ENCODE data around the gene FAAP20. TPM values are rescaled to one million over a fixed set of nuclear protein-coding genes. Genes with fewer than 3 reads are reported as not detected.
A peak's percentile ranks its signal among the peaks of the same experiment; 100 is the strongest.

FAAP20 gene
- total and polyA plus RNA-seq, 10 of the 15 experiments (the other 5 are each of a cell fraction or from before 2014, with no cell fraction given) = 0.79 to 91.8 (median 20.9) TPM

GRCh38 chr1:2226525-2227345 is 32.2 kb upstream of the FAAP20 start:
- Histone ChIP-seq H4K20me1 (ENCODE audit: control insufficient read depth, insufficient read depth) (0 out of 2 replicates have a peak, but pooled peaks cover 8% of the 10 kb centered on the region), H3K27me3 (replicated peaks in 1 of 2; ENCODE audit: control insufficient read depth in 2 of 2, insufficient read depth in 2 of 2, low read length in 1 of 2) (no peaks in the 10 kb centered on the region), H3K36me3 (ENCODE audit: control insufficient read depth in 2 of 2, insufficient read depth in 2 of 2, low read length in 1 of 2) (no peaks in the 10 kb centered on the region), H2AFZ (ENCODE audit: control insufficient read depth, low read depth, low read length) (peak overlapping the region; percentile 66), H3K79me2 (ENCODE audit: control insufficient read depth, insufficient read depth, low read length) (peaks cover 30% of the 10 kb centered on the region), H3K4me3 (peak overlapping the region; percentile 36; the same call in 1 of the 2 replicates), H3K4me1 (ENCODE audit: control insufficient read depth, insufficient read depth, low read length) (peaks cover 14% of the 10 kb centered on the region), H3K9ac (ENCODE audit: control insufficient read depth, insufficient read depth, low read length) (peak overlapping the region; percentile 66; the same call in 1 of the 2 replicates), H3K27ac (ENCODE audit: control insufficient read depth, insufficient read depth) (peak overlapping the region; percentile 30; the same call in 1 of the 2 replicates), H3K9me3 (replicated peaks; ENCODE audit: control insufficient read depth, insufficient read depth, low read length) (no peaks in the 10 kb centered on the region), H3K4me2 (ENCODE audit: control insufficient read depth, insufficient read depth) (peak overlapping the region; percentile 68)
- CTCF ChIA-PET = no interaction called here
- in situ Hi-C loops (cut with MboI) (no loop called here), intact Hi-C loops (cut with micrococcal nuclease; ENCODE audit: unreplicated experiment) (loop anchor here (5.0 kb wide), 1 partner anchor 86 kb away; no protein-coding TSS in a partner anchor)
- RAD21 ChIA-PET (ENCODE audit: unreplicated experiment) = interaction anchor here (3.3 kb wide), 1 partner anchor 74 kb away, joined by 9 read pairs; no protein-coding TSS in a partner anchor
- TF ChIP-seq POLR2A (IDR thresholded peaks at IDR 0.05; ENCODE audit: low read depth, low read length) = no peak
- POLR2A ChIA-PET = no interaction called here
- WGBS (ENCODE audit: insufficient coverage, insufficient replicate concordance, low lambda C conversion rate, missing lambda C conversion rate) = 20% methylated on average over 51 of the region's 73 CpGs
- BruUV-seq (replicated peaks) = no TSS peak
- DNase-seq (ENCODE audit: low read depth, low spot score) = no peak
- SMC1A ChIA-PET (ENCODE audit: uncharacterized antibody, unreplicated experiment) = no interaction called here
- no peak for FAIRE-seq
- ATAC-seq = no peak

GRCh38 chr1:2224631-2225428 is 30.3 kb upstream of the FAAP20 start:
- ChIA-PET CTCF (no interaction called here), SMC1A (ENCODE audit: uncharacterized antibody, unreplicated experiment) (no interaction called here), RAD21 (ENCODE audit: unreplicated experiment) (interaction anchor here (0.6 kb wide), 1 partner anchor 165 kb away, joined by 3 read pairs; no protein-coding TSS in a partner anchor), POLR2A (interaction anchor here (0.6 kb wide), 1 partner anchor 353 kb away, joined by 3 read pairs; no protein-coding TSS in a partner anchor)
- FAIRE-seq (no peak), DNase-seq (ENCODE audit: low read depth, low spot score) (no peak), ATAC-seq (no peak)
- 51% methylated on average over 18 of the region's 18 CpGs for WGBS (ENCODE audit: insufficient coverage, insufficient replicate concordance, low lambda C conversion rate, missing lambda C conversion rate)
- Histone ChIP-seq H3K4me3 (no peak overlapping the region), H3K27ac (ENCODE audit: control insufficient read depth, insufficient read depth) (no peak overlapping the region), H3K4me2 (ENCODE audit: control insufficient read depth, insufficient read depth) (no peak overlapping the region), H3K9me3 (replicated peaks; ENCODE audit: control insufficient read depth, insufficient read depth, low read length) (no peaks in the 10 kb centered on the region), H3K79me2 (ENCODE audit: control insufficient read depth, insufficient read depth, low read length) (peaks cover 12% of the 10 kb centered on the region), H4K20me1 (ENCODE audit: control insufficient read depth, insufficient read depth) (0 out of 2 replicates have a peak, but pooled peaks cover 5% of the 10 kb centered on the region), H3K4me1 (ENCODE audit: control insufficient read depth, insufficient read depth, low read length) (peaks cover under 1% of the 10 kb centered on the region; the same call in 1 of the 2 replicates), H3K27me3 (replicated peaks in 1 of 2; ENCODE audit: control insufficient read depth in 2 of 2, insufficient read depth in 2 of 2, low read length in 1 of 2) (no peaks in the 10 kb centered on the region), H2AFZ (ENCODE audit: control insufficient read depth, low read depth, low read length) (no peak overlapping the region), H3K36me3 (ENCODE audit: control insufficient read depth in 2 of 2, insufficient read depth in 2 of 2, low read length in 1 of 2) (no peaks in the 10 kb centered on the region), H3K9ac (ENCODE audit: control insufficient read depth, insufficient read depth, low read length) (no peak overlapping the region)
- in situ Hi-C loops (cut with MboI) (no loop called here), intact Hi-C loops (cut with micrococcal nuclease; ENCODE audit: unreplicated experiment) (loop anchor here (5.0 kb wide), 1 partner anchor 87 kb away; no protein-coding TSS in a partner anchor)
- BruUV-seq (replicated peaks) = no TSS peak
- TF ChIP-seq ETV6 (conservative IDR thresholded peaks at IDR 0.05 in 1 of 2, IDR thresholded peaks at IDR 0.05 in 1 of 2; ENCODE audit: borderline replicate concordance in 1 of 2, low read depth in 1 of 2) (no peak), CHD1 (IDR thresholded peaks at IDR 0.05; ENCODE audit: low read depth, low read length) (no peak), ZNF207 (IDR thresholded peaks at IDR 0.05; ENCODE audit: borderline replicate concordance) (no peak), MTA3 (IDR thresholded peaks at IDR 0.05; ENCODE audit: borderline replicate concordance, low read length) (no peak), TCF12 (IDR thresholded peaks at IDR 0.05; ENCODE audit: low read depth, low read length) (no peak), NKRF (conservative IDR thresholded peaks at IDR 0.05) (no peak), HDAC6 (IDR thresholded peaks at IDR 0.05; ENCODE audit: unreplicated experiment) (no peak), RFX5 (IDR thresholded peaks at IDR 0.05; ENCODE audit: low read depth, low read length) (no peak), POLR2A (IDR thresholded peaks at IDR 0.05; ENCODE audit: low read depth, low read length) (no peak), TARDBP (IDR thresholded peaks at IDR 0.05; ENCODE audit: borderline replicate concordance) (no peak), GATAD2B (conservative IDR thresholded peaks at IDR 0.05; ENCODE audit: low read depth) (no peak), IKZF2 (IDR thresholded peaks at IDR 0.05) (no peak), CHD2 (IDR thresholded peaks at IDR 0.05; ENCODE audit: borderline replicate concordance, low read depth, low read length) (no peak), SUZ12 (IDR thresholded peaks at IDR 0.05; ENCODE audit: unreplicated experiment) (no peak)

Data from GM12878 (cell line).